Heart left ventricle (tissue), 16 donors: ENCODE measurements around the gene C1QTNF6. TPM values are rescaled to one million over a fixed set of nuclear protein-coding genes. Genes with fewer than 3 reads are reported as not detected.

ENCODE experiments used
- ATAC-seq, 4 donors: fragments of 200-7000 bp; cut with Tn5 transposase; one replicate each; pipeline ENCODE4 v1.9.1; 2020 to 2022; ENCODE audit warnings: moderate library complexity in 4 of 4, mild to moderate bottlenecking in 3 of 4, moderate number of reproducible peaks in 1 of 4
- DNase-seq, 5 donors: peaks; one replicate each; pipeline ENCODE4 v3.0.0-alpha.2; 2020
- H3K27ac ChIP-seq, 12 donors: fragments of 200-600 bp; sonication (generic) in 4 of 12; one replicate each; pipeline versions ENCODE4 v1.5.0 to v1.8.0; 2016 to 2022; ENCODE audit warnings: mild to moderate bottlenecking in 2 of 12
- H3K27me3 ChIP-seq, 9 donors: fragments of 200-600 bp; sonication (generic) in 2 of 9; one replicate each; pipeline versions ENCODE4 v1.5.1 to v1.8.0; 2016 to 2022; ENCODE audit warnings: mild to moderate bottlenecking in 3 of 9
- H3K36me3 ChIP-seq, 9 donors: fragments of 200-600 bp; sonication (generic) in 2 of 9; one replicate each; pipeline versions ENCODE4 v1.5.0 to v1.8.0; 2018 to 2022; ENCODE audit warnings: mild to moderate bottlenecking in 2 of 9
- H3K4me1 ChIP-seq, 12 donors: fragments of 200-600 bp; sonication (generic) in 4 of 12; one replicate each; pipeline versions ENCODE4 v1.5.0 to v1.8.0; 2016 to 2022; ENCODE audit warnings: mild to moderate bottlenecking in 3 of 12
- H3K4me3 ChIP-seq, 12 donors: fragments of 200-600 bp; sonication (generic) in 4 of 12; one replicate each; pipeline versions ENCODE4 v1.5.0 to v1.8.0; 2017 to 2022; ENCODE audit warnings: mild to moderate bottlenecking in 9 of 12, moderate library complexity in 4 of 12
- H3K9me3 ChIP-seq, 12 donors: fragments of 200-600 bp; sonication (generic) in 4 of 12; one replicate each; pipeline versions ENCODE4 v1.5.0 to v1.8.0; 2016 to 2022; ENCODE audit warnings: mild to moderate bottlenecking in 1 of 12
- CTCF ChIP-seq, 12 donors: fragments of 200-600 bp; sonication (generic) in 4 of 12; IDR thresholded peaks; one replicate each; pipeline versions ENCODE4 v1.5.0 to v1.8.0; 2018 to 2022; ENCODE audit warnings: antibody characterized with exemption in 12 of 12, mild to moderate bottlenecking in 5 of 12
- POLR2A ChIP-seq, 2 donors: fragments of 450-650 bp; IDR thresholded peaks; one replicate each; pipeline ENCODE4 v1.6.1; 2017; ENCODE audit warnings: antibody characterized with exemption in 2 of 2, mild to moderate bottlenecking in 2 of 2, moderate library complexity in 2 of 2
- WGBS, 4 donors: extraction: QIAGEN DNeasy Blood & Tissue Kit in 2 of 4; methylation state at CpG; one replicate each; pipeline versions ENCODE4 v1.1.5 to v1.1.7; 2013 to 2018; 5-methylcytosine and 5-hydroxymethylcytosine counted together
- intact Hi-C, 10 donors: fragments of 100-400 bp; cut with DNase I; formaldehyde crosslinking; loops; one replicate each; pipeline versions ENCODE4 v1.11.1 to v1.14.2; 2022
- long read RNA-seq, 3 donors: library from polyadenylated mRNA; unstranded; transcript quantifications; one replicate each; pipeline ENCODE4 v2.0.0, GENCODE V29; 2020 to 2021
- polyA plus RNA-seq, 2 donors: library from polyadenylated mRNA; stranded (reverse); fragments of 200-250 nt; gene quantifications; one replicate each; pipeline ENCODE4 v1.2.3, GENCODE V29; 2013
- total RNA-seq, 9 donors: library from RNA; depleted of rRNA in 2 of 9; stranded (reverse); fragments of >200 nt in 2 of 9; fragmentation: NEBNext Ultra II Directional in 3 of 9; extraction: Animal tissue kit (Norgen Biotek cat#: 25700) in 3 of 9; gene quantifications; one replicate each; pipeline versions ENCODE4 v1.1.0 to v1.2.4, GENCODE V29; 2016 to 2023
- donor health status: ischemic (EF 13 %, LVEDD 7.1; RV severe dilation, severe dysfunction).
- donor health status: healthy with polysubstance abuse.
- donor health status: DM: no; HTN: yes; CAD: no.
- donor health status: DM: no; HTN: no; CAD: no.
- donor health status: ischemic (EF 25% LVEDD 6.9; RV normal size, moderate dysfunction).
- donor health status: ischemic (EF 25% LVEDD 5.7; RV mildly dilated, moderate dysfunction).
- donor health status: healthy.
- donor health status: DM: yes; HTN: yes; CAD: no.
- donor health status: ischemic (EF 35%, LVEDD 5.7; RV mildly dilated, moderate dysfunction).
- donor health status: nonischemic (EF 11% LVEDD 7.7; RV severe dilation, severe dysfunction).
- donor health status: DM: yes; HTN: yes; CAD: no.
- donor health status: PGD.
- donor health status: ischemic (EF 29% LVEDD 5.4; RV normal size, mild dysfunction).
- donor health status: nonischemic (EF 23%, LVEDD 6.1; RV moderate dilation, normal function).

The C1QTNF6 gene
- total RNA-seq, result 10 to 100 TPM in 1 of 9 donors, 1 to 10 TPM in 6, under 1 TPM in 2; 0.31 to 11.9 (median 1.4) TPM
- 1 to 10 TPM in 1 of 2 donors, under 1 TPM in 1; 0.99 to 3.0 TPM for polyA plus RNA-seq
- long read RNA-seq, donor 1, partial matches to known transcripts, result 0 of 1 reads
- long read RNA-seq, donor 1, other reads (novel, unspliced or antisense), result 1 of 1 reads
- long read RNA-seq, donor 2, partial matches to known transcripts, result 0 of 1 reads
- long read RNA-seq, donor 2, other reads (novel, unspliced or antisense), result 1 of 1 reads
- long read RNA-seq, donor 3, partial matches to known transcripts, result 0 of 1 reads
- long read RNA-seq, donor 3, other reads (novel, unspliced or antisense), result 1 of 1 reads

- H3K4me3 ChIP-seq, result peak within 1 kb of the TSS in 11 of 12 donors; percentile 15 to 64 (median 48)
- intact Hi-C loops, result no loop called here
- DNase-seq, result peak in 4 of 5 donors; percentile 57 to 83 (median 62)
- peak; percentile 57 to 80 (median 73) for ATAC-seq
- H3K27me3 ChIP-seq, result no peaks in the 10 kb centered on the region
- no peaks in the 10 kb centered on the region for H3K36me3 ChIP-seq
- TF ChIP-seq CTCF (IDR thresholded peaks at IDR 0.05) (no peak), POLR2A (IDR thresholded peaks at IDR 0.05) (no peak)
- WGBS, 4 donors, result 29 to 41% (median 33%) methylated on average over 15 to 17 of the region's 17 CpGs
- H3K9me3 ChIP-seq, result no peaks in the 10 kb centered on the region
- H3K27ac ChIP-seq, result peak within 1 kb of the TSS; percentile 53 to 93 (median 80)
- peaks cover 9 to 65% (median 39%) of the 10 kb centered on the region in 12 donors for H3K4me1 ChIP-seq
These were observed at the start of gene C1QTNF6 for GRCh38 chr22:37187891-37188761. TSS of gene C1QTNF6 (minus strand) at chr22:37188247. CDS start at chr22:37188213, 34 bp downstream.

- peaks cover 0 to 50% (median 0%) of the 10 kb centered on the region in 9 donors for H3K36me3 ChIP-seq
- peaks cover 5 to 80% (median 36%) of the 10 kb centered on the region in 9 donors for H3K27me3 ChIP-seq
- no peak for ATAC-seq
- no peaks in the 10 kb centered on the region for H3K9me3 ChIP-seq
- TF ChIP-seq POLR2A (IDR thresholded peaks at IDR 0.05) (no peak), CTCF (IDR thresholded peaks at IDR 0.05) (no peak)
- no peak overlapping the region for H3K4me3 ChIP-seq
- peak overlapping the region in 1 of 12 donors; percentile 49 for H3K27ac ChIP-seq
- intact Hi-C loops, result no loop called here
- peaks cover 0 to 82% (median 0%) of the 10 kb centered on the region in 12 donors for H3K4me1 ChIP-seq
- DNase-seq, result no peak
- 75 to 94% (median 91%) methylated on average over 3 of the region's 3 CpGs for WGBS, 4 donors
These were observed 48.0 kb upstream of the C1QTNF6 start for GRCh38 chr22:37235897-37236607.

DNA sequence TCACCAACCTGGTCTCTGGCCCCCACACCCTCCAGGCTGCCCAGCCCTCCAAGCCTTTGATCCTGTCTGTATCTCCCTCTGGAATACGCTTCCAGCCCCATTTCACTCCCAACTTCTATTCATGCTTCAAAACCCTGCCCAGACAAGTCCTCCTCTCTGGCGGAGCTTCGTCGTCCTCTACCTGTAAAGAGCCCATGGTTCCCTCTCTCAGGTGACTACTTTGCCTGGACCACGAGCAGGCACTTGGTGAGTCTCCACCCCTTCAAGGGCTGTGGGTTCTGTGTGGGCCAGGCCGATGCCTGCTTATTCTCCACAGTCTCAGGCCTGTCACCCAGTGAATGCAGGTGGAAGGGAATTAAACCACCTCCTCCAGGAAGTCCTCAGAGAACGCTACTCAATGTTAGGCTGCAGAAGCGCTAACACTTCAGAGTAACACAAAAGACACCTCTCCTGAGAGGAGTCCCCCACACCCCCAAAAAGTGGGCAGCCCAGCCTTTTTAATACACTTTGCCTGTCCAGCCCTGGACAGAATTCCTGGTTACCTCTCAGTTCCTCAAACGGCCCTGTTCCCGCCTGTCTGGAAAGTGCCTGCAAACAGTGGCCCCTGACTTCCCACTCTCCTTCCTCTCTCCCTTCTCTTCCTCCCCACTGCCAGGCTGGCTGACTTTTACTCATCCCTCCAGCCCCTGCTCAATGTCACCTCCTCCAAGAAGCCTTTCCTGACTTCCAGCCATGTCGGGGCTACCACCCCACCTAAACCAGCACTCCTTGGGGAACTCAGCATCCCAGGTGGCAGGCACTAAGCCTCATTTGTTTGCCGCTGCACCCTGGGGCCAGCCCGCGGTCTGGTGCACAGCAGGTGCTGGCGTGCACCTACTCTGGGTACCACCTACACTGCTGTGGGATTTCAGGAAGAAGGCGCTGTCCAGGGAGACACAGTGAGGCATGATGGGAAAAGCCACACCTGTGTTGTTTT lies 47.0 kb upstream of the C1QTNF6 start:
- H3K4me3 ChIP-seq, result no peak overlapping the region
- no peak for DNase-seq
- peak overlapping the region in 1 of 12 donors; percentile 13 for H3K27ac ChIP-seq
- no peak for ATAC-seq
- intact Hi-C loops, result no loop called here
- H3K27me3 ChIP-seq, result peaks cover 5 to 77% (median 31%) of the 10 kb centered on the region in 9 donors
- 80 to 85% (median 83%) methylated on average over 16 of the region's 16 CpGs for WGBS, 4 donors
- TF ChIP-seq CTCF (IDR thresholded peaks at IDR 0.05), result no peak
- TF ChIP-seq POLR2A (IDR thresholded peaks at IDR 0.05), result no peak
- H3K36me3 ChIP-seq, result peaks cover 0 to 39% (median 0%) of the 10 kb centered on the region in 9 donors
- H3K4me1 ChIP-seq, result peaks cover 0 to 84% (median 0%) of the 10 kb centered on the region in 12 donors
- no peaks in the 10 kb centered on the region for H3K9me3 ChIP-seq
